BJ (cell line): ENCODE data around the gene PTH2. TPM values are rescaled to one million over a fixed set of nuclear protein-coding genes. Genes with fewer than 3 reads are reported as not detected.
A peak's percentile ranks its signal among the peaks of the same experiment; 100 is the strongest.
"Not testable (repeated sequence)": the region's sequence is repeated elsewhere in the genome, so short reads cannot be mapped to it uniquely, and the experiment has no call there.

ENCODE experiments used
- CTCF ChIA-PET: fragments of 350-600 bp; formaldehyde crosslinking; extraction: SDS; loops from one replicate; lab custom pipeline; 2021; ENCODE audit warnings: antibody characterized with exemption, inconsistent platforms; lab: Yijun Ruan, JAX
- POLR2A ChIA-PET: fragments of 300-600 bp; sonication (Branson Sonifier 250); formaldehyde crosslinking; extraction: SDS; loops from one replicate; lab custom pipeline; 2021; ENCODE audit warnings: antibody characterized with exemption; lab: Charles Lee
- DNase-seq: peaks from one replicate; pipeline ENCODE4 v3.0.0-alpha.2; 2011; ENCODE audit warnings: low read depth
- H3K27me3 ChIP-seq: 2 replicates; pipeline ENCODE4 v1.6.0; 2011; ENCODE audit warnings: low read length; ENCODE audit not compliant: control insufficient read depth, insufficient read depth
- H3K36me3 ChIP-seq: 2 replicates; pipeline ENCODE4 v1.5.1; 2011; ENCODE audit warnings: low read length; ENCODE audit not compliant: control insufficient read depth, insufficient read depth
- H3K4me3 ChIP-seq: 2 replicates; pipeline ENCODE4 v1.5.1; 2011; ENCODE audit warnings: low read depth, mild to moderate bottlenecking, control low read depth, low read length
- polyA plus RNA-seq: library from polyadenylated mRNA; depleted of rRNA; stranded (reverse); fragments of >200 nt; gene quantifications from 2 replicates; pipeline ENCODE4 v1.2.3, GENCODE V29; 2011
- TF ChIP-seq, protein P1 (sequence below): IDR thresholded peaks from 2 replicates; pipeline ENCODE4 v1.5.1; 2011; ENCODE audit warnings: low read depth, mild to moderate bottlenecking, control low read depth, inconsistent platforms, low read length, moderate library complexity; ENCODE audit not compliant: insufficient read depth

Gene PTH2
- polyA plus RNA-seq, 1 experiment, result not detected

DNA sequence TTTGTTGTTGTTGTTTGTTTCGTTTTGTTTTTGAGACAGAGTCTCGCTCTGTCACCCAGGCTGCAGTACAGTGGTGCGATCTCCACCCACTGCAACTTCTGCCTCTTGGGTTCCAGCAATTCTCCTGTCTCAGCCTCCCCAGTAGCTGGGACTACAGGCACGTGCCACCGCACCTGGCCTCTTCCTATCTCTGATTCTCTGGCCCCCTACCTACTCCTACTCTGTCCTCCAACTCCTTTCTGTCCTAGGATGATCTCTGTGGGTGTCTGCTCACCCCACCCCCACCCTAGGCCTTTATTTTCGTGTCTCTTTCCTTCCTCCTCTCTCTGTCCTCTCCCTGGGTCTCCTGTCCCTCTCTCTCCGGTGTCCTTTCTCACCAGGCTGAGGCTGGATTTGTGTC, 27.2 kb upstream of the PTH2 start:
- ChIA-PET POLR2A (no interaction called here), CTCF (interaction anchor here (0.6 to 2.2 kb wide), 3 partner anchors 8 to 79 kb away, joined by 3 to 7 read pairs (median 3); no protein-coding TSS in a partner anchor)
- peaks cover 10% of the 10 kb centered on the region for H3K36me3 ChIP-seq
- no peak for DNase-seq
- no peaks in the 10 kb centered on the region for H3K27me3 ChIP-seq
- TF ChIP-seq, protein P1, sequence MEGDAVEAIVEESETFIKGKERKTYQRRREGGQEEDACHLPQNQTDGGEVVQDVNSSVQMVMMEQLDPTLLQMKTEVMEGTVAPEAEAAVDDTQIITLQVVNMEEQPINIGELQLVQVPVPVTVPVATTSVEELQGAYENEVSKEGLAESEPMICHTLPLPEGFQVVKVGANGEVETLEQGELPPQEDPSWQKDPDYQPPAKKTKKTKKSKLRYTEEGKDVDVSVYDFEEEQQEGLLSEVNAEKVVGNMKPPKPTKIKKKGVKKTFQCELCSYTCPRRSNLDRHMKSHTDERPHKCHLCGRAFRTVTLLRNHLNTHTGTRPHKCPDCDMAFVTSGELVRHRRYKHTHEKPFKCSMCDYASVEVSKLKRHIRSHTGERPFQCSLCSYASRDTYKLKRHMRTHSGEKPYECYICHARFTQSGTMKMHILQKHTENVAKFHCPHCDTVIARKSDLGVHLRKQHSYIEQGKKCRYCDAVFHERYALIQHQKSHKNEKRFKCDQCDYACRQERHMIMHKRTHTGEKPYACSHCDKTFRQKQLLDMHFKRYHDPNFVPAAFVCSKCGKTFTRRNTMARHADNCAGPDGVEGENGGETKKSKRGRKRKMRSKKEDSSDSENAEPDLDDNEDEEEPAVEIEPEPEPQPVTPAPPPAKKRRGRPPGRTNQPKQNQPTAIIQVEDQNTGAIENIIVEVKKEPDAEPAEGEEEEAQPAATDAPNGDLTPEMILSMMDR, result no peak
- H3K4me3 ChIP-seq, result peak overlapping the region; percentile 80

DNA sequence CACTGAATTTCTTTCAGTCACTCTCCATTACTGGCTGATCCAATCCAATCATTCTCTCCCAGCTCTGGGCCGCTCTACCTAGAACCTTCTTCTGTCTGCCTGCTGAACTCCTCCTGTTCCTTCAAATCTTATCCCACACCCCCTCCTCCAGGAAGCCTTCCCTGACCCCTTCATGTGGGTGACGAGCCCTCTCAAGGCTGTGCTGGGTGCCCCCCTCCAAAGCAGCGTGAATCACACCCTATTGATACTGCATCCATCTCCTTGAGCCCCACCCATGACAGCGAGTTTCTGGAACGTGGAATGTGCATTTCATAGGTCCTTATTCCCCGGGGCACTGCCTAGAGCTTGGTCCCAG, 25.2 kb upstream of the PTH2 start:
- peaks cover 10% of the 10 kb centered on the region for H3K36me3 ChIP-seq
- POLR2A ChIA-PET, result no interaction called here
- TF ChIP-seq, protein P1, result no peak
- no peak overlapping the region for H3K4me3 ChIP-seq
- DNase-seq, result no peak
- CTCF ChIA-PET, result interaction anchor here (1.0 to 1.1 kb wide), 2 partner anchors 57 to 221 kb away, joined by 3 to 5 read pairs; no protein-coding TSS in a partner anchor
- H3K27me3 ChIP-seq, result no peaks in the 10 kb centered on the region

DNA sequence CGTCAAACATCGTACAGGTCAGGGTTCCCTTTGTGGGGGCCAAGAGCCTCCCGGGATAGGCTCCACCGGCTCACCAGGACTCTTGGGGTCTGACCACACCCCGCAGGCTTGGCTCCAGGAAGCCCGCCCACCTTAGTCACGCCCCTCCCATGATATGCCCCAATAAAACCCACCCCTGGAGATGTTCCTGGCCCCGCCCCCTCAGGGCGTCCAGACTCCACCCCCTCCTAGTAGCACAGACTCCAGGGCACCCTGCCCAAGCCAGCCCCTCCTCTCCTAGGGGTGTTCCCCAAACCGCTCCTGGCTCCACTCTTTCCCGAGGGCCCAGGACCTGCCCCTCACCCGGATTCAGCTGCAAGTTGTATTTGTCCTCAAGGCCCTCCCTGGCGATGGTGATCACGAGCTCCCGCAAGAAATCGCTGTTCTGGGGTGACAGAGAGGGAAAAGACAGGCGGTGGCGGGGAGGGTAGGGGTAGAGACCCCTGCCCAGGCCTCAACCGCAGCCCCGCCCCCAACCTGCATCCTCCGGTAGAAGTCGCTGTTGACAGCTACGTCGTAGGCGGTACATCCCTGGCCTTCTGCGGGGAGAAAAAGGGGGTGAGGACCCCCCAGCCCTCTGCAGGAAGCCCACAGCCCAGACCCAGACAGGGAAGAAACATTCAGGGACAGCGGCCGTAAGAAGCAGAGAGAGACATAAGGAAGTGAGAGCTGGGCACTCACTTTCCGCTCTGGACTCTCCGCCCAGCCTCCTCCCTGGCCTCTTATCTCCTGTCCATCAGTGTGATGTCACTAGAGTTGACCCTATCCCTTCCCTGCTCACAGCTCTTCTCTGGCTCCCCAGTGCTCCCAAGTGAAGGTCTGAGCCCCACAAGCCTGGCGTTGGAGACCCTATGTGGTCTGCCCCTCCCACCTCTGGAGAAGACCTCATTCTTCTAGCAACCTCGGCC, 24.5 kb upstream of the PTH2 start:
- POLR2A ChIA-PET, result no interaction called here

DNA sequence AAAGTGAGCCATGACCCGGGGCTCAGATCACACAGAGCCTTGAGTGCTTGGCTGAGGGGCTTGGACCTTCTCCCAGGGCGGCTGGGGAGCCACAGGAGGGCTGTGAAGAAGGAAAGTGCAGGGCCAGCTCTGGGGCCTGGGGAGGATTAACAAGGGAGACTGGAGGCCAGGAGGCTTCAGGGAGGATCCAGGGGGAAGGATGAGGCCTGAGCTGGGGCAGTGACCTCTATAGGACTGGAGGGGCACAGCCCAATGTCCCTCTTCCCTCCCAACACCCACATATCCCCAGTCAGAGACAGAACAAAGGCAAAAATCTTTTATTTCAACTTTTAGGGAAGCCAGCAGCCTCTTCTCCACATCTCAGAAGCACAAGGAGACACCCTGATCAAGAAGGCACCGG, 22.8 kb upstream of the PTH2 start:
- peaks cover 10% of the 10 kb centered on the region for H3K36me3 ChIP-seq
- TF ChIP-seq, protein P1, result no peak
- peaks cover 6% of the 10 kb centered on the region for H3K27me3 ChIP-seq
- CTCF ChIA-PET, result interaction anchor here (0.6 to 3.1 kb wide), 2 partner anchors 55 to 180 kb away, joined by 4 to 16 read pairs; no protein-coding TSS in a partner anchor
- POLR2A ChIA-PET, result no interaction called here
- H3K4me3 ChIP-seq, result no peak overlapping the region
- no peak for DNase-seq

More for the DNA sequence above, 24.5 kb upstream of the PTH2 start:
- no peak for DNase-seq
- peaks cover 10% of the 10 kb centered on the region for H3K36me3 ChIP-seq
- CTCF ChIA-PET, result interaction anchor here (1.0 to 1.5 kb wide), 3 partner anchors 26 to 221 kb away, joined by 3 to 7 read pairs (median 5); partner anchors contain the start of gene FLT3LG
- H3K27me3 ChIP-seq, result no peaks in the 10 kb centered on the region
- H3K4me3 ChIP-seq, result no peak overlapping the region
- TF ChIP-seq, protein P1, result no peak

DNA sequence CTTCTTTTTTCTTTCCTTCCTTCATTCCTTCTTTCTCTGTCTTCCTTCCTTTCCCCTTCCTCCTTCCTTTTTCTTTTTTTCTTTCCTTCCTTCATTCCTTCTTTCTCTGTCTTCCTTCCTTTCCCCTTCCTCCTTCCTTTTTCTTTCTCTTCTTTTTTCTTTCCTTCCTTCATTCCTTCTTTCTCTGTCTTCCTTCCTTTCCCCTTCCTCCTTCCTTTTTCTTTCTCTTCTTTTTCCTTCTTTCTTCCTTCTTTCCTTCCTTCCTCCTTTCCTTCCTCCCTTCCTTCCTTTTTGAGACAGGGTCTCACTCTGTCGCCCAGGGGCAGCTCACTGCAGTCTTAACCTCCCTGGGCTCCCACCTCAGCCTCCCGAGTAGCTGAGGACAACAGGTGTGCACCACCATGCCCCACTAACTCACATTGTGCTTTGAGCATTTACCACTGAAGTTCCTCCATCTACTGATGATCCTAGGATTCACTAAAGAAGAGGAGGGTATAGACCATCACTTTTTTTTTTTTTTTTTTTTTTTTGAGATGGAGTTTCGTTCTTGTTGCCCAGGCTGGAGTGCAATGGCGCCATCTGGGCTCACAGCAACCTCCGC, 21.0 kb upstream of the PTH2 start:
- H3K27me3 ChIP-seq, result peaks cover 23% of the 10 kb centered on the region
- ChIA-PET POLR2A (interaction anchor here (0.5 kb wide), 1 partner anchor 28 kb away, joined by 3 read pairs; no protein-coding TSS in a partner anchor), CTCF (interaction anchor here (0.6 to 3.1 kb wide), 8 partner anchors 9 to 178 kb away, joined by 3 to 16 read pairs (median 3); partner anchors contain the start of gene TEAD2)
- not testable (repeated sequence) for DNase-seq, H3K4me3 ChIP-seq, H3K36me3 ChIP-seq
